ENCODE results near the gene DENND2C. TPM values are rescaled to one million over a fixed set of nuclear protein-coding genes. Genes with fewer than 3 reads are reported as not detected.

The DENND2C gene
- total and polyA plus RNA-seq, 4 donors = 1.7 to 9.3 (median 3.3) TPM

DNA sequence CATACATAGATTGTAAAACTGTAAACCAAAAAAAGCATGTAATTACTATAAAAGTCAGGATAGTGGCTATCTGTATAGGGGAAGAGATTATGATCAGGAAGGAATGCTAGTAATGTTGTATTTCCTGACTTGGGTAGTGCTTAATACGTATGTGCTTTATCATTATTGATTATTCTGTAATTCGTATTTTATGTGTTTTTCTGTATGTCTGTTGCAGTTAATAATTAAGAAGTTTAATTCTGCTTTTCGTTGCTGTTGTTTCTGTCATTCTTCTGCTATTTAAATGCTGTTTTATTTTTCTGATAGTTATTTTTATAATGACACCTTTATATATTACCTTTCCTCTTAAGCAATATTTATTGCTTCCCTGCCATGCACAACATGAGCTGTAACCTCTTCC is 129.6 kb downstream of the DENND2C start:
- 40% methylated on average over 1 of the region's 3 CpGs for WGBS (ENCODE audit: insufficient coverage)
- H3K36me3 ChIP-seq (ENCODE audit: control insufficient read depth, insufficient read depth, low read length) = no peaks in the 10 kb centered on the region
- no peak overlapping the region for H3K4me3 ChIP-seq (ENCODE audit: low read depth, low read length)
- no peaks in the 10 kb centered on the region for H3K4me1 ChIP-seq (ENCODE audit: control insufficient read depth, insufficient read depth, low read length)
- no peaks in the 10 kb centered on the region for H3K27me3 ChIP-seq (ENCODE audit: control insufficient read depth, insufficient read depth, low read length)
- no peaks in the 10 kb centered on the region for H3K9me3 ChIP-seq (ENCODE audit: control insufficient read depth, insufficient read depth, low read length)
- DNase-seq (ENCODE audit: low read depth in 4 of 6, low spot score in 6 of 6) = no peak
- H3K27ac ChIP-seq (ENCODE audit: low read depth, low read length) = no peak overlapping the region

DNA sequence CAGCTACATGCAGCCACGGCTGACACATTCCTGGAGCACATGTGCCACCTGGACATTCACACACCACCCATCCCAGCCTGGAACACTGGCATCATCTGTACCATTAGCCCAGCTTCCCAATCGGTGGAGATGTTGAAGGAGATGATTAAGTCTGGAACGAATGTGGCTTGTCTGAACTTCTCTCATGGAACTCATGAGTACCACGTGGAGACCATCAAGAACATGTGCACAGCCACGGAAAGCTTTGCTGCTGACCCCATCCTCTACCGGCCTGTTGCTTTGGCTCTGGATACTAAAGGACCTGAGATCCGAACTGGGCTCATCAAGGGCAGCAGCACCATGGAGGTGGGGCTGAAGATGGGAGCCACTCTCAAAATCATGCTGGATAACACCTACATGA is 133.8 kb downstream of the DENND2C start:
- Histone ChIP-seq H3K4me3 (ENCODE audit: low read depth, low read length) (no peak overlapping the region), H3K27ac (ENCODE audit: low read depth, low read length) (no peak overlapping the region), H3K4me1 (ENCODE audit: control insufficient read depth, insufficient read depth, low read length) (no peaks in the 10 kb centered on the region), H3K9me3 (ENCODE audit: control insufficient read depth, insufficient read depth, low read length) (no peaks in the 10 kb centered on the region), H3K36me3 (ENCODE audit: control insufficient read depth, insufficient read depth, low read length) (no peaks in the 10 kb centered on the region), H3K27me3 (ENCODE audit: control insufficient read depth, insufficient read depth, low read length) (no peaks in the 10 kb centered on the region)
- DNase-seq (ENCODE audit: low read depth in 4 of 6, low spot score in 6 of 6) = no peak
- 98% methylated on average over 5 of the region's 7 CpGs for WGBS (ENCODE audit: insufficient coverage)

DNA sequence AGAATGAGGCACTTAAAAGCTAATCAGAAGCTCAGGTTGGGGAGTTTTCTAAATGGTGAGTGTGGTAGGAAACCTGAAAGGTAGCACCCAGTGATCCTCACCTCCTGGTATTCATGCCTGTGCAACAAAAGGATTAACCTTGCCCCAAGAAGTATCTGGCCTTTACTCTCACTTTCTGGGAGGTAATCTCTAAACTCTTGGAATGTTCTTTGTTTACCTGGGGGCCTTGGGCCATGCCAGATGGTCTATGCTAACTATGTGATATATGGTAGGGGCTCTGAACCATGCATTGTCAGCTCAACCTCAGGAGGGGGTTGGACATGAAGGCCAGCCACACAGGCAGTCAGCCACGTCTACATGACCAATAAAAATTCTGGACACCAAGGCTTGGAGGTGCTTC is 134.4 kb downstream of the DENND2C start:
- no peak for DNase-seq (ENCODE audit: low read depth in 4 of 6, low spot score in 6 of 6)
- WGBS (ENCODE audit: insufficient coverage) = 71% methylated on average over 1 of the region's 1 CpG
- no peaks in the 10 kb centered on the region for H3K4me1 ChIP-seq (ENCODE audit: control insufficient read depth, insufficient read depth, low read length)
- no peak overlapping the region for H3K27ac ChIP-seq (ENCODE audit: low read depth, low read length)
- H3K36me3 ChIP-seq (ENCODE audit: control insufficient read depth, insufficient read depth, low read length) = no peaks in the 10 kb centered on the region
- no peaks in the 10 kb centered on the region for H3K27me3 ChIP-seq (ENCODE audit: control insufficient read depth, insufficient read depth, low read length)
- no peaks in the 10 kb centered on the region for H3K9me3 ChIP-seq (ENCODE audit: control insufficient read depth, insufficient read depth, low read length)
- H3K4me3 ChIP-seq (ENCODE audit: low read depth, low read length) = no peak overlapping the region

Small RNA genes within 50 kb of the gene (small RNA-seq; reads per million reads assigned to genes)
- gene RN7SL432P (ENCODE audit: low replicate concordance) = not detected

Other genes starting within 250 kb of the DENND2C start
- gene TRIM33, start 158.8 kb downstream of the DENND2C start, total RNA-seq = 10 to 100 TPM; 60.1 to 74.5 TPM
- gene TRIM33, start 158.8 kb downstream of the DENND2C start, polyA plus RNA-seq (ENCODE audit: insufficient read length in 2 of 2) = 10 to 100 TPM; 32.8 to 39.1 TPM
- 10 to 100 TPM; 54.4 to 56.2 TPM for gene BCAS2, start 88.4 kb downstream of the DENND2C start, total RNA-seq
- gene BCAS2, start 88.4 kb downstream of the DENND2C start, polyA plus RNA-seq (ENCODE audit: insufficient read length in 2 of 2) = 10 to 100 TPM; 64.3 to 77.3 TPM
- under 1 TPM in 1 of 2 donors, not detected in 1; 0.89 TPM for gene AMPD1, start 25.5 kb upstream of the DENND2C start, total RNA-seq
- gene AMPD1, start 25.5 kb upstream of the DENND2C start, polyA plus RNA-seq (ENCODE audit: insufficient read length in 2 of 2) = under 1 TPM in 1 of 2 donors, not detected in 1; 0.27 TPM
- 10 to 100 TPM; 47.5 to 53.0 TPM for gene NRAS, start 46.7 kb upstream of the DENND2C start, total RNA-seq
- gene NRAS, start 46.7 kb upstream of the DENND2C start, polyA plus RNA-seq (ENCODE audit: insufficient read length in 2 of 2) = 10 to 100 TPM; 35.8 to 54.1 TPM
- 100 to 1,000 TPM; 320 to 727 TPM for gene CSDE1, start 87.9 kb upstream of the DENND2C start, total RNA-seq
- gene CSDE1, start 87.9 kb upstream of the DENND2C start, polyA plus RNA-seq (ENCODE audit: insufficient read length in 2 of 2) = 100 to 1,000 TPM; 260 to 316 TPM
- 100 to 1,000 TPM in 1 of 2 donors, 10 to 100 TPM in 1; 80.4 to 126 TPM for gene SIKE1, start 110.6 kb upstream of the DENND2C start, total RNA-seq
- gene SIKE1, start 110.6 kb upstream of the DENND2C start, polyA plus RNA-seq (ENCODE audit: insufficient read length in 2 of 2) = 10 to 100 TPM; 36.5 to 53.6 TPM
- gene SYCP1, start 184.8 kb upstream of the DENND2C start, total RNA-seq = under 1 TPM in 1 of 2 donors, not detected in 1; 0.11 TPM
- gene SYCP1, start 184.8 kb upstream of the DENND2C start, polyA plus RNA-seq (ENCODE audit: insufficient read length in 2 of 2) = under 1 TPM in 1 of 2 donors, not detected in 1; 0.48 TPM